Activated B cell treated with CpG ODN at 0.5 μM for 24 hours (primary cell): ENCODE results near the gene RAPGEF1. TPM values are rescaled to one million over a fixed set of nuclear protein-coding genes. Genes with fewer than 3 reads are reported as not detected.

Experiments
- ATAC-seq: fragments of 200-7000 bp; cut with Tn5 transposase; one replicate; pipeline ENCODE4 v1.10.0; 2021; ENCODE audit warnings: low read depth, mild to moderate bottlenecking, moderate library complexity
- CTCF ChIA-PET: fragments of 350-600 bp; sonication (Branson Sonifier 250); formaldehyde crosslinking; loops from one replicate; lab custom pipeline; 2021; ENCODE audit warnings: antibody characterized with exemption; lab: Charles Lee
- POLR2A ChIA-PET: fragments of 350-600 bp; sonication (Branson Sonifier 250); formaldehyde crosslinking; loops from one replicate; lab custom pipeline; 2021; ENCODE audit warnings: antibody characterized with exemption; lab: Charles Lee
- DNase-seq: peaks from one replicate; pipeline ENCODE4 v3.0.0; 2022
- H3K27ac Mint-ChIP-seq: one replicate; pipeline ENCODE4 v1.8.0; 2020; ENCODE audit warnings: mixed read lengths
- H3K27me3 Mint-ChIP-seq: one replicate; pipeline ENCODE4 v1.8.0; 2021; ENCODE audit warnings: mixed read lengths
- H3K36me3 Mint-ChIP-seq: one replicate; pipeline ENCODE4 v1.8.0; 2021; ENCODE audit warnings: low read depth, mixed read lengths
- H3K4me1 Mint-ChIP-seq: one replicate; pipeline ENCODE4 v1.8.0; 2021; ENCODE audit warnings: mixed read lengths
- H3K4me3 Mint-ChIP-seq: one replicate; pipeline ENCODE4 v1.8.0; 2020; ENCODE audit warnings: mild to moderate bottlenecking, mixed read lengths
- H3K9me3 Mint-ChIP-seq: one replicate; pipeline ENCODE4 v1.8.0; 2020; ENCODE audit warnings: mixed read lengths
- CTCF ChIP-seq: fragments of 200-600 bp; IDR thresholded peaks from one replicate; pipeline ENCODE4 v1.8.0; 2022; ENCODE audit warnings: antibody characterized with exemption, mild to moderate bottlenecking
- intact Hi-C: fragments of 100-400 bp; cut with micrococcal nuclease; formaldehyde crosslinking; loops from one replicate; pipeline ENCODE4 v1.15.1; 2024
- total RNA-seq: library from RNA; stranded (reverse); gene quantifications from 2 replicates; pipeline ENCODE4 v1.2.3, GENCODE V29; 2022

Gene RAPGEF1
- total RNA-seq, 1 donor from 2014 or later = 318 TPM

- Mint-ChIP-seq H3K36me3 (peaks cover 53% of the 10 kb centered on the region), H3K4me3 (peak overlapping the region; percentile 40), H3K4me1 (peaks cover 93% of the 10 kb centered on the region), H3K27ac (peak overlapping the region; percentile 76), H3K9me3 (no peaks in the 10 kb centered on the region), H3K27me3 (no peaks in the 10 kb centered on the region)
- ATAC-seq (no peak), DNase-seq (no peak)
- intact Hi-C loops = loop anchor here (10.0 kb wide), 2 partner anchors 446 to 1696 kb away; partner anchors contain the start of gene FAM78A
- no peak for TF ChIP-seq CTCF
- CTCF ChIA-PET = interaction anchor here (1.0 to 1.6 kb wide), 3 partner anchors 7 to 128 kb away, joined by 3 to 4 read pairs (median 3); no protein-coding TSS in a partner anchor
- POLR2A ChIA-PET = interaction anchor here (1.2 to 24.2 kb wide), 8 partner anchors 9 to 521 kb away, joined by 7 to 683 read pairs (median 12); partner anchors contain the start of gene RAPGEF1
These were observed 19.5 kb downstream of the RAPGEF1 start for GRCh38 chr9:131720330-131720729.

- ATAC-seq (peak; percentile 66), DNase-seq (no peak)
- Mint-ChIP-seq H3K27me3 (no peaks in the 10 kb centered on the region), H3K27ac (peak overlapping the region; percentile 76), H3K9me3 (no peaks in the 10 kb centered on the region), H3K36me3 (peaks cover 60% of the 10 kb centered on the region), H3K4me3 (peak overlapping the region; percentile 62), H3K4me1 (peaks cover 89% of the 10 kb centered on the region)
- ChIA-PET CTCF (interaction anchor here (0.9 to 1.6 kb wide), 7 partner anchors 8 to 128 kb away, joined by 3 to 4 read pairs (median 4); no protein-coding TSS in a partner anchor), POLR2A (interaction anchor here (0.6 to 24.2 kb wide), 17 partner anchors 9 to 522 kb away, joined by 3 to 683 read pairs (median 7); partner anchors contain the start of gene RAPGEF1)
- intact Hi-C loops = loop anchor here (1.0 kb wide), 2 partner anchors 8 to 10 kb away; no protein-coding TSS in a partner anchor
- no peak for TF ChIP-seq CTCF
These were observed 20.5 kb downstream of the RAPGEF1 start for GRCh38 chr9:131719262-131719908.

GRCh38 chr9:131717719-131718460 is 22.0 kb downstream of the RAPGEF1 start:
- POLR2A ChIA-PET = interaction anchor here (0.6 to 24.2 kb wide), 3 partner anchors 11 to 102 kb away, joined by 6 to 683 read pairs (median 44); no protein-coding TSS in a partner anchor
- peaks cover 65% of the 10 kb centered on the region for H3K36me3 Mint-ChIP-seq
- DNase-seq = no peak
- H3K4me3 Mint-ChIP-seq = no peak overlapping the region
- no peak for TF ChIP-seq CTCF
- H3K4me1 Mint-ChIP-seq = peaks cover 87% of the 10 kb centered on the region
- CTCF ChIA-PET = interaction anchor here (1.0 kb wide), 1 partner anchor 126 kb away, joined by 4 read pairs; no protein-coding TSS in a partner anchor
- H3K27me3 Mint-ChIP-seq = no peaks in the 10 kb centered on the region
- no peak for ATAC-seq
- no peaks in the 10 kb centered on the region for H3K9me3 Mint-ChIP-seq
- peak overlapping the region; percentile 76 for H3K27ac Mint-ChIP-seq
- intact Hi-C loops = no loop called here

GRCh38 chr9:131715906-131716305 is 24.0 kb downstream of the RAPGEF1 start:
- Mint-ChIP-seq H3K4me3 (no peak overlapping the region), H3K36me3 (peaks cover 61% of the 10 kb centered on the region), H3K27ac (no peak overlapping the region), H3K9me3 (no peaks in the 10 kb centered on the region), H3K27me3 (no peaks in the 10 kb centered on the region), H3K4me1 (peaks cover 89% of the 10 kb centered on the region)
- ChIA-PET POLR2A (no interaction called here), CTCF (no interaction called here)
- ATAC-seq (no peak), DNase-seq (no peak)
- no peak for TF ChIP-seq CTCF
- intact Hi-C loops = no loop called here
